Keratinocyte (primary cell): Measurements from ENCODE around the gene CASK. TPM values are rescaled to one million over a fixed set of nuclear protein-coding genes. Genes with fewer than 3 reads are reported as not detected.

Source experiments
- DNase-seq: peaks from one replicate; pipeline ENCODE4 v3.0.0-alpha.2; 2011; ENCODE audit warnings: low read depth, missing footprints, low spot score
- FAIRE-seq: peaks from 2 replicates; lab custom pipeline; 2011; peaks lifted over from hg19 to GRCh38; lab: Jason Lieb, UNC
- H2AFZ ChIP-seq: 2 replicates; pipeline ENCODE4 v1.6.0; 2012; ENCODE audit warnings: low read length, control low read depth, inconsistent platforms; ENCODE audit not compliant: control insufficient read depth
- H3K27ac ChIP-seq: 2 replicates; pipeline ENCODE4 v1.5.1; 2011; ENCODE audit warnings: low read length; ENCODE audit not compliant: control insufficient read depth, insufficient read depth
- H3K27me3 ChIP-seq: 3 replicates; pipeline ENCODE4 v1.6.0; 2011; ENCODE audit warnings: low read length; ENCODE audit not compliant: control insufficient read depth, insufficient read depth; ENCODE audit errors: extremely low read depth
- H3K36me3 ChIP-seq, 2 experiments: 2 replicates in 1 of 2; 3 replicates in 1 of 2; pipeline ENCODE4 v1.5.1; 2011; ENCODE audit warnings: low read length in 2 of 2, mild to moderate bottlenecking in 1 of 2; ENCODE audit not compliant: control insufficient read depth in 2 of 2, insufficient read depth in 2 of 2; ENCODE audit errors: extremely low read depth in 1 of 2
- H3K4me1 ChIP-seq: 3 replicates; pipeline ENCODE4 v1.5.1; 2011; ENCODE audit warnings: low read length; ENCODE audit not compliant: control insufficient read depth, insufficient read depth; ENCODE audit errors: extremely low read depth
- H3K4me2 ChIP-seq: 3 replicates; pipeline ENCODE4 v1.6.0; 2011; ENCODE audit warnings: low read depth, low read length; ENCODE audit not compliant: control insufficient read depth, insufficient read depth; ENCODE audit errors: extremely low read depth
- H3K4me3 ChIP-seq, 3 experiments: fragments of 200-600 bp in 1 of 3; sonication (generic) in 1 of 3; 2 replicates in 2 of 3; 3 replicates in 1 of 3; pipeline ENCODE4 v1.5.1; 2011 to 2016; ENCODE audit warnings: low read length in 3 of 3, mild to moderate bottlenecking in 3 of 3, control low read depth in 2 of 3, inconsistent platforms in 1 of 3, low read depth in 1 of 3, mixed read lengths in 1 of 3, mixed run types in 1 of 3, moderate library complexity in 1 of 3; ENCODE audit not compliant: control insufficient read depth in 2 of 3, insufficient read depth in 2 of 3; ENCODE audit errors: extremely low read depth in 1 of 3
- H3K79me2 ChIP-seq: 2 replicates; pipeline ENCODE4 v1.6.0; 2012; ENCODE audit warnings: low read length; ENCODE audit not compliant: control insufficient read depth, insufficient read depth
- H3K9ac ChIP-seq: 3 replicates; pipeline ENCODE4 v1.6.0; 2011; ENCODE audit warnings: low read length; ENCODE audit not compliant: control insufficient read depth, insufficient read depth; ENCODE audit errors: extremely low read depth
- H3K9me1 ChIP-seq: 3 replicates; pipeline ENCODE4 v1.6.0; 2011; ENCODE audit warnings: low read length; ENCODE audit not compliant: control insufficient read depth, insufficient read depth; ENCODE audit errors: extremely low read depth
- H3K9me3 ChIP-seq: 2 replicates; pipeline ENCODE4 v1.5.1; 2012; ENCODE audit warnings: low read depth, low read length; ENCODE audit not compliant: control insufficient read depth
- H4K20me1 ChIP-seq: 3 replicates; pipeline ENCODE4 v1.6.0; 2011; ENCODE audit warnings: low read length; ENCODE audit not compliant: control insufficient read depth, insufficient read depth; ENCODE audit errors: extremely low read depth
- CTCF ChIP-seq, 3 experiments: IDR thresholded peaks in 1 of 3; conservative IDR thresholded peaks in 1 of 3; optimal IDR thresholded peaks in 1 of 3; 2 replicates in 2 of 3; 3 replicates in 1 of 3; pipeline versions ENCODE3 to v1.5.1; 2011; ENCODE audit warnings: low read length in 3 of 3, mild to moderate bottlenecking in 3 of 3, moderate library complexity in 2 of 3, control low read depth in 1 of 3, inconsistent platforms in 1 of 3; ENCODE audit not compliant: insufficient read depth in 2 of 3; ENCODE audit errors: extremely low read depth in 1 of 3
- EZH2 ChIP-seq: IDR thresholded peaks from one replicate; pipeline ENCODE4 v1.6.1; 2012; ENCODE audit warnings: inconsistent platforms, mild to moderate bottlenecking, low read length, moderate library complexity
- dilution Hi-C: fragments of 300-500 bp; cut with MboI; formaldehyde crosslinking; loops from one replicate; pipeline ENCODE4 v1.7.0; 2020; ENCODE audit warnings: low sequenced_read_pairs; ENCODE audit not compliant: extremely low pct_ligation_motif_present
- polyA plus RNA-seq, 5 experiments: library from polyadenylated mRNA; depleted of rRNA in 3 of 5; stranded (reverse) in 3 of 5; stranded (forward) in 1 of 5; unstranded in 1 of 5; fragments of >200 nt; gene quantifications; 1 replicate in 1 of 5; 2 replicates in 3 of 5; 3 replicates in 1 of 5; pipeline versions ENCODE4 v1.2.1 to v1.2.3, GENCODE V29; 2011 to 2012; ENCODE audit warnings: missing spikeins in 2 of 5, low read depth in 1 of 5, low replicate concordance in 1 of 5

Gene CASK
- polyA plus RNA-seq, 1 donor (not counting 4 experiments of a cell fraction or from before 2014, with no cell fraction given) = 33.7 TPM

DNA sequence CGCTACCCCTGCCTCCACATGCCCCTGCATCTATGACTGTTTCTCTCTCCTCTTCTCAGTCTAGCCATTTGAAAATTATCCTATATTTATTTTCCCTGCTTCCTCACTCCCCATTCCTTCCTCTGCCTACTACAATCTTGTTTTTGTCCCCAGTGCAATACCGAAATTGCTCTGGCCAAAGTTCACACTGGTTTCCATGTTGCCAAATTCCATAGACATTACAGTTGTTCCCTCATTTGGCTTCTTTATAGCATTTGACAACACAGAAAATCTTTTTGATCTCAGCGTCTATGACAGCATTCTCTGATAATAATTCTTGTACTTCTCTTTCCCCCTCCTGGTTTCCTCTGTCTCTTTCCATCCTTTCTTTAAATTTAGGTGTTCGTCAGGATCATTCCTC is 100.0 kb downstream of the CASK start:
- H3K9ac ChIP-seq = no peak overlapping the region
- no peak overlapping the region for H3K4me3 ChIP-seq
- H3K4me2 ChIP-seq = no peak overlapping the region
- H2AFZ ChIP-seq = no peak overlapping the region
- no peaks in the 10 kb centered on the region for H3K79me2 ChIP-seq
- dilution Hi-C loops = no loop called here
- no peaks in the 10 kb centered on the region for H3K4me1 ChIP-seq
- H3K9me1 ChIP-seq = no peaks in the 10 kb centered on the region
- H4K20me1 ChIP-seq = no peaks in the 10 kb centered on the region
- H3K27me3 ChIP-seq = no peaks in the 10 kb centered on the region
- peaks cover 0 to 1% of the 10 kb centered on the region in 2 experiments for H3K36me3 ChIP-seq
- TF ChIP-seq EZH2 = no peak
- H3K27ac ChIP-seq = no peak overlapping the region
- H3K9me3 ChIP-seq = no peaks in the 10 kb centered on the region
- no peak for DNase-seq
- no peak for FAIRE-seq

- Histone ChIP-seq H3K36me3 (peaks cover 0 to 1% of the 10 kb centered on the region in 2 experiments), H4K20me1 (no peaks in the 10 kb centered on the region), H3K79me2 (no peaks in the 10 kb centered on the region), H3K27ac (no peak overlapping the region), H3K4me2 (no peak overlapping the region), H3K9me1 (no peaks in the 10 kb centered on the region), H3K4me3 (no peak overlapping the region), H2AFZ (no peak overlapping the region), H3K27me3 (no peaks in the 10 kb centered on the region), H3K9ac (no peak overlapping the region), H3K9me3 (no peaks in the 10 kb centered on the region), H3K4me1 (no peaks in the 10 kb centered on the region)
- DNase-seq (no peak), FAIRE-seq (no peak)
- no peak for TF ChIP-seq EZH2
- no peak for TF ChIP-seq CTCF (optimal IDR thresholded peaks at IDR 0.05 in 1 of 3, IDR thresholded peaks at IDR 0.05 in 1 of 3, conservative IDR thresholded peaks at IDR 0.05 in 1 of 3; ENCODE audit: extremely low read depth in 1 of 3, insufficient read depth in 2 of 3, low read length in 3 of 3)
- dilution Hi-C loops = no loop called here
Observed at GRCh38 chrX:41822892-41823291, 100.5 kb downstream of the CASK start.

GRCh38 chrX:41808047-41808446 is 115.3 kb downstream of the CASK start:
- TF ChIP-seq EZH2 (no peak), CTCF (optimal IDR thresholded peaks at IDR 0.05 in 1 of 3, IDR thresholded peaks at IDR 0.05 in 1 of 3, conservative IDR thresholded peaks at IDR 0.05 in 1 of 3; ENCODE audit: extremely low read depth in 1 of 3, insufficient read depth in 2 of 3, low read length in 3 of 3) (no peak)

More at GRCh38 chrX:41808047-41808446, 115.3 kb downstream of the CASK start:
- Histone ChIP-seq H3K27me3 (no peaks in the 10 kb centered on the region), H4K20me1 (no peaks in the 10 kb centered on the region), H2AFZ (no peak overlapping the region), H3K27ac (no peak overlapping the region), H3K36me3 (no peaks in the 10 kb centered on the region), H3K9me3 (no peaks in the 10 kb centered on the region), H3K79me2 (no peaks in the 10 kb centered on the region), H3K9me1 (no peaks in the 10 kb centered on the region), H3K9ac (no peak overlapping the region), H3K4me1 (no peaks in the 10 kb centered on the region), H3K4me2 (no peak overlapping the region), H3K4me3 (no peak overlapping the region)
- FAIRE-seq (no peak), DNase-seq (no peak)
- dilution Hi-C loops = no loop called here
